HG02798 (cell line): Measurements from ENCODE around the gene HS3ST3B1.

Experiments used
- ATAC-seq: cut with Tn5 transposase; IDR thresholded peaks from one replicate; pipeline ENCODE4 v1.9.1; 2021; ENCODE audit warnings: mild to moderate bottlenecking; ENCODE audit not compliant: unreplicated experiment, poor library complexity

HS3ST3B1 gene

GRCh38 chr17:14396547-14396946 lies 95.7 kb downstream of the HS3ST3B1 start:
- ATAC-seq: no peak

DNA sequence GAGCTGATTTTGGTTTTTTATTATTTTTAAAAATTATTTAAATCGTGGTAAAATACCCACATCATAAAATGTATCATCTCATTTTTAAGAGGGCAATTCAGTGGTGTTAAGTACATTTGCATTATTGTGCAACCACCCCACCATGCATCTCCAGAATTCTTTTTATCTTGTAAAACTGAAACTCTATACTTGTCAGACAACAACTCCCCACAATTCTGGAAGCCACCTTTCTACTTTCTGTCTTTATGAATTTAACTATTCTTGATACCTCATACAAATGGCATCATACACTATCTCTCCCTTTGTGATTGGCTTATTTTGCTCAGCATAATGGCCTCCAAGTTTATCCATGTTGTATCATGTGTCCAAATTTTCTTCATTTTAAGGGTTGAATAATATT lies 97.9 kb downstream of the HS3ST3B1 start:
- ATAC-seq: no peak
